CD4-positive, alpha-beta T cell treated with Interleukin-4 for 1 hour (primary cell): Measurements from ENCODE around the gene NME7.
"Not testable (repeated sequence)": the region's sequence is repeated elsewhere in the genome, so short reads cannot be mapped to it uniquely, and the experiment has no call there.

ENCODE experiments used
- DNase-seq, 2 donors: peaks; one replicate each; pipeline ENCODE4 v3.0.0-alpha.2; 2020 to 2022

The NME7 gene

GRCh38 chr1:169300854-169301253, 66.7 kb downstream of the NME7 start:
- no peak for DNase-seq

DNA sequence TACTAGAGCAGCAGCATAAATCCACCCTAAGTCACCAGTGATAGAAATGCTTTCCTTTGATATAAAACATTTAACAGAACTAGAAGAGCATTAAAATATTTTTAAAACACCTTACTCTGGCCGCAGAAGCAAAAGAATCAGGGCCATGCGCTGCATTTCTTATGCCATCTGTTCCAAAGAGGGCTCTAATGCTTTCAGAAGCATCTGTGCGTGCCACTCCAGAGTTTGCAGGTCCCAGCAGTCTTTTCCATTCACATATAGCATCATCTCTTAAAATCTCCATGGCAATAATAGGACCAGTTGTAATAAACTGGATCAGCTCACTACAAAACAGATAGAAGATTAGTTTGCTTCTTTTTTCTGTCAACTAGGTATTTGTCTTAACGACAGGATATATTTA, 69.2 kb downstream of the NME7 start:
- no peak for DNase-seq

DNA sequence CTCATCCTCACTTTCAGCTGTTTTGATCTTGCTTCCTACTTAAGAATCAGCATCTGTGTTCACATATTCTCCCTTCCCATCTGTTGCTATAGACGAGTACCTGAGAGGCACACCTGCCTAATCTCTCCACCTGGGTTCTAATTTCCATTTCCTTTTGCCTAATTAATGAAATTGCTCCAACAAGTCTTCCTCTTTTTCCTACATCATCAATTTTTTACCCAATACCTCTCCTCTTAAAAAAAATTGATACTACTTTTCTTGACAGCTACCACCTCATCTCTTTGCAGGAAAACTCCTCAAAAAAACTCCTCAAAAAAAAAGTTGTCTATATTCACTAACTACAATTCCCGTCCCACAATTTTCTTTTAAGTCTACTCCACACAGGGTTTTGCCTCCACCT, 71.8 kb downstream of the NME7 start:
- no peak for DNase-seq

- DNase-seq = no peak
Observed at GRCh38 chr1:169295425-169295824, 72.2 kb downstream of the NME7 start.

- DNase-seq = no peak
Observed at GRCh38 chr1:169289016-169289415, 78.6 kb downstream of the NME7 start.

DNA sequence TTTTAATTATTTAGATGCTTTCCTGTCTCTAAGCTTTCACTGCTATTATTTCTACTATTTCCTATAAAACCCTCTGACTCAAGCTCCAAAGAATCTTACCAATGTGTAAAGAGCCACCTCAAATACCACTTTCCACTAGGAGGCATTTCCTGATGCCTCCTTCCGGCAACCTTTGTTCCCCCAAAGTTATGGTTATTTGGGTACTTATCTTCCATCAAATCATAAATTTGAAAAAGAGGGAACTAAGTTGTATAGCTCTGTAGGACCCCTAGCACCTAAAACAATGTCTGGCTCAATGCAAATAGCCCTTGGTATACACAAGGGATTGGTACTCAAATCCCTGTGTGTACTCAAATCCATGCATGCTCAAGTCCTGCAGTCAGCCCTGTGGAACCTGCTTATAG, 79.6 kb downstream of the NME7 start:
- DNase-seq = no peak

DNA sequence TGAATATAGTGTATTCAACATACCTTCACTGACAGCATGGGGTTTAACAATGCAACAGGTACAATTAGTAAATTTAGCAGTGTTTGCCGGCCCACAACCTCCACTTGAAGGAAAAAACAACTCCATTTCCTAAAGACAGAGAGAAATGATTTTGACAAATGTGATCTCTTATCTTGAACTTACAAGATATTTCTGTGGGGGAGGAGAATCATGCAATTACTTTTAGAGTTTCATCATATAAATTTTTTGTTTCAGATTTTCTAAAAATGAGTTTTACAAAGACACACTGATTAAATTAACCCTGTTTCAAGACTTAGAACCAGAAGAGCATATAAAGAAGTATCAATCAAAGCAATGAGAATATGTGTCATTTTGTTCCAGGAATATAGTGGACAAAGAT, 80.3 kb downstream of the NME7 start:
- DNase-seq = no peak

GRCh38 chr1:169281562-169281961, 86.0 kb downstream of the NME7 start:
- DNase-seq = not testable (repeated sequence)

- no peak for DNase-seq
Observed at GRCh38 chr1:169271098-169271497, 96.5 kb downstream of the NME7 start.

GRCh38 chr1:169266133-169266532, 101.5 kb downstream of the NME7 start:
- no peak for DNase-seq

- no peak for DNase-seq
Observed at GRCh38 chr1:169263059-169263458, 104.5 kb downstream of the NME7 start.

GRCh38 chr1:169261884-169262283, 105.7 kb downstream of the NME7 start:
- no peak for DNase-seq

- no peak for DNase-seq
Observed at GRCh38 chr1:169260478-169261151, 107.0 kb downstream of the NME7 start.

DNA sequence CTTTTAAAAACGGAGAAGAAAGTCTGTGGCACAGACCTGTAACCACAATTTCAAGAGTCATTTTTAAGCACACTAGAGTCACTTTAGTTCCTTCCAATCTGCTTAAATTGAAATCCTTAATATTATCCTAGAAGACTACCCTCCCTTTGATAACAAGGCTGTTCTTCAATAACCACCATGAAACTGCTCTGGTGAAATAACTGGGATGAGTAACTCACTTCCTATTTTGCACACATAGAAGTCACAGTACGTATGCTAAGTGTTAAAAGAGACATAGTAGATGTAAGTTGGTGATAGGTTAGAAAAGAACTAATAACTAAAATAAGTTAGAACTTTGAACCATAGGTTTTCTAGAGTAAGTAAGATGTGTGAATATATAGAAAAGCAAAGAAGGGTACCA, 107.8 kb downstream of the NME7 start:
- DNase-seq = no peak

DNA sequence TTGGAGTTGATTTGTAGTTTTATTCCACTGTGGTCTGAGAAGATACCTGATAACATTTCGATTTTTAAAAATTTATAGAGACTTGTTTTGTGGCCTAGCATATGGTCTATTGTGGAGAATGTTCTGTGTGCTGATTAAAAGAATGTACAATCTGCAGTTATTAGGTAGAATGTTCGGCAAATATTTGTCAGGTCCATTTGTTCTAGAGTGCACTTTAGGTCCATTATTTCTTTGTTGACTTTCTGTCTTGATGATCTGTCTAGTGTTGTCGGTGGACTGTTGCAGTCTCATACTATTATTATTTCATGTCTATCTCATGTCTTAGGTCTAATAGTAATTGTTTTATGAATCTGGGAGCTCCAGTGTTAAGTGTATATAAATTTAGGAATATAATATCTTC, 116.8 kb downstream of the NME7 start:
- DNase-seq = no peak

DNA sequence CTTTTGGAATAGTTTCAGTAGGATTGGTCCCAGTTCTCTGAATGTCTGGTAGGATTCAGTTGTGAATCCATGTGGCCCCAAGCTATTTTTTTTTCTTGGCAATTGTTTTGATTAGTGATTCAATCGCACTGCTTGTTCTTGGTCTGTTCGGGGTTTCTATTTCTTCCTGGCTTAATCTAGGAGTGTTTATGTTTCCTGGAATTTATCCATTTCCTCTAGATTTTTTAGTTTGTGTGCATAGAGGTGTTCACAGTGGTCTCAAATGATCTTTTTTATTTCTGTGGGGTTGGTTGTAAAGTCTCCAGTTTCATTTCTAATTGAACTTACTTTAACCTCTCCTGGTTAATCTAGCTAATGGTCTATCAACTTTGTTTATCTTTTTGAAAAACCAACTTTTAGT, 117.6 kb downstream of the NME7 start:
- no peak for DNase-seq

DNA sequence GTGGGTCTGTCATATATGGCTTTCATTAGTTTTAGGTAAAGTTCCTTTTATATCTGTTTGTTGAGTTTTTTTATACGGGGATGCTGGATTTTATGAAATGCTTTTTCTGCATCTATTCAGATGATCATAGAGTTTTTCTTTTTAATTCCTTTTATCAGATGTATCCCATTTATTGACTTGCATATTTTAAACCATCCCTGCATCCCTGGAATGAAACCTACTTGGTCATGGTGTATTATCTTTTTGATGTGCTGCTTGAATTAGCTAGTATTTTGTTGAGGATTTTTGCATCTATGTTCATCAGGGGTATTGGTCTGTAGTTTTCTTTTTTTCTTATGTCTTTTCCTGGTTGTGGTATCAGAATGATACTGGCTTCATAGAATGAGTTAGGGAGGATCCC, 118.0 kb downstream of the NME7 start:
- DNase-seq = no peak

GRCh38 chr1:169245706-169246105, 121.9 kb downstream of the NME7 start:
- no peak for DNase-seq

- DNase-seq = no peak
Observed at GRCh38 chr1:169240449-169241232, 127.0 kb downstream of the NME7 start.

GRCh38 chr1:169236880-169237279, 130.7 kb downstream of the NME7 start:
- no peak for DNase-seq

GRCh38 chr1:169236143-169236542, 131.5 kb downstream of the NME7 start:
- DNase-seq = no peak

DNA sequence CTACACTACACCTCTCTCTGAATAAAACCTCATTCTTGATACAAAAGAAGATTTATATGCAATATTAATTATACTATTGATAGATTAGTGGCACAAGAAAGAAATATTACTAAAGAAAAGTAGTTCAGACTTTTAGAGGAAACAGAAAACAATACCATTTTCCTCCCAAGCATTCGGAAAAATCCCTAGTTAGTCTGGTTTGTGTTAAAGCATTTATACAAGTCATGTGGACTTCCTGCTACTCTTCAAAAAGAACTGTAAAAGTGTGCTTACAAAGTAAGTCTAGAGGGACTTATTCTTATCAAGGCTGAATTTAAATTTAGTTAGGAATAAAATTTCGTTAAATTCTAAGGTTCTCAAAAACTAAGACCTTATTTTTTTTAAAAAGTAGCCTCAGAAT, 132.0 kb downstream of the NME7 start:
- no peak for DNase-seq

DNA sequence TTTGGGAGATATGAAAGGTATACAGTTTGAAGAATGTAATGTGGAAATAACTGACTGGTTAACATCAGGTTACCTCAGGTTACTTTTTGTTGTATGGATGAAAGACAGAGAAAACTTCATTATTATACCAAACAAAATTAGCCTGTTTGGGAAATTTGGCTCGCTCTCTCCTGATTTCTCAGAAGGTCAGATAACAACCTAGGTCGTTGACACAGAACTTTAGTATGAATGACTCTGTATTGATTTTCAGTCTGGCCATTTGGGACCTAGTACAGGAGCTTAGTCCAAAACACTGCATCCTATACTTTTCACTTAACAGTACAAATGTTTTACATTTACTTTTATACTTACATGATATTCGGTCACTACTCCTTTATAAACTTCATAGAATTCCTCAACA, 132.8 kb downstream of the NME7 start:
- no peak for DNase-seq

- DNase-seq = peak in 1 of 2 donors; percentile 1
Observed at GRCh38 chr1:169217636-169218035, 150.0 kb downstream of the NME7 start.

DNA sequence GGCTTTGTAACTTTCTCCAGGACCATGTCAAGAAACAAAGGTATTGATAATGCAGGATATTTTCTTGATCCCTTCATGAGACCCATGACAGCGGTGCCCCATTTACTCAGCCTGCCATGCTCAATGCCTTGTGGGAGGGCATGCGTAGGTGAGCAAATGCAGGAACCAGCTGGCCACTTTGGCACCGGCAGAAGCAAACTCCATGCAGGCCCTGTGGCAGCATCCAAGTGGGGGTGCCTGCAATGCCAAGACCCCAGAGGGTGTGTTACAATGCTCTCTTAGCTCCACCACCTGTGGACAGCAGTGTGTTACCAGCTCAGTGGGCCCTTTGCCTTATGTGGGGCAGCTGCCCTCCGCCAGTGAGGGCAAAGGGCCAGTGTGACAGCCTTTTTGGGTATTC, 153.0 kb downstream of the NME7 start:
- no peak for DNase-seq
